ENCODE results near the gene IMPDH2.

IMPDH2 gene

GRCh38 chr3:49005303-49005680 is 23.9 kb downstream of the IMPDH2 start:
- DNase-seq = no peak

- DNase-seq = no peak
These were observed 24.6 kb downstream of the IMPDH2 start for GRCh38 chr3:49004352-49005302.

GRCh38 chr3:49001155-49001554 is 28.0 kb downstream of the IMPDH2 start:
- no peak for DNase-seq

GRCh38 chr3:48999085-48999858 is 29.9 kb downstream of the IMPDH2 start:
- no peak for DNase-seq

GRCh38 chr3:48997714-48998637 is 31.2 kb downstream of the IMPDH2 start:
- peak; percentile 81 for DNase-seq

- DNase-seq = no peak
These were observed 32.0 kb downstream of the IMPDH2 start for GRCh38 chr3:48997102-48997635.

- no peak for DNase-seq
These were observed 32.6 kb downstream of the IMPDH2 start for GRCh38 chr3:48996640-48997039.

GRCh38 chr3:48993834-48994233 is 35.4 kb downstream of the IMPDH2 start:
- no peak for DNase-seq

- DNase-seq = no peak
These were observed 37.2 kb downstream of the IMPDH2 start for GRCh38 chr3:48991851-48992545.

- peak; percentile 23 for DNase-seq
These were observed 38.3 kb downstream of the IMPDH2 start for GRCh38 chr3:48990636-48991469.

GRCh38 chr3:48989796-48990635 is 39.2 kb downstream of the IMPDH2 start, which contains the start of gene P4HTM:
P4HTM (plus strand) TSS chr3:48990241; CDS start chr3:48990257, 16 bp downstream.
- DNase-seq = peak; percentile 59

GRCh38 chr3:48989126-48989795 is 39.9 kb downstream of the IMPDH2 start:
- no peak for DNase-seq

- no peak for DNase-seq
These were observed 43.3 kb downstream of the IMPDH2 start for GRCh38 chr3:48985831-48986376.

GRCh38 chr3:48984663-48985062 is 44.5 kb downstream of the IMPDH2 start:
- no peak for DNase-seq

- no peak for DNase-seq
These were observed 46.1 kb downstream of the IMPDH2 start for GRCh38 chr3:48983096-48983495.

- no peak for DNase-seq
These were observed 46.5 kb downstream of the IMPDH2 start for GRCh38 chr3:48982686-48983085.

- no peak for DNase-seq
These were observed 47.2 kb downstream of the IMPDH2 start for GRCh38 chr3:48982016-48982415.

- no peak for DNase-seq
These were observed 48.9 kb downstream of the IMPDH2 start for GRCh38 chr3:48980295-48980694.

- DNase-seq = no peak
These were observed 49.7 kb downstream of the IMPDH2 start for GRCh38 chr3:48979451-48979850.
